ENCODE results near the gene CLIC4. TPM values are rescaled to one million over a fixed set of nuclear protein-coding genes. Genes with fewer than 3 reads are reported as not detected.
A peak's percentile ranks its signal among the peaks of the same experiment; 100 is the strongest.

Gene CLIC4
- total and polyA plus RNA-seq, 2 experiments from 2014 or later, result 92.5 to 308 TPM

DNA sequence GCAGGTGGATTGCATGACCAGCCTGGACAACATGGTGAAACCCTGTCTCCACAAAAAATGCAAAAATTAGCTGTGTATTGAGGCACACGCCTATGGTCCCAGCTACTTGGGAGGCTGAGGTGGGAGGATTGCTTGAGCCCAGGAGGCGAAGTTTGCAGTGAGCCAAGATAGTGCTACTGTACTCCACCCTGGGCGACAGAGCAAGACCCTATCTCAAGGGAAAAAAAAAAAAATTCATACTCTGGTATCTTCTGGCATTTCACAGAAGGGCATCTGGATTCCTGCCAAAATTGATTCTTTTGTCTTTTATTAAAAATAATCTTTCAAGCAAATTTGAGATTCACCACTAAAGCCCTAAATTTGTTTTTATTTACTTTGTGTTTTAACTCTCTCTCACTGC, 19.2 kb downstream of the CLIC4 start:
- H3K27ac Mint-ChIP-seq, result no peak overlapping the region
- peaks cover 64% of the 10 kb centered on the region for H4K20me1 ChIP-seq (replicated peaks; ENCODE audit: insufficient read depth)
- H3K4me3 ChIP-seq, result no peak overlapping the region
- ATAC-seq (no peak), DNase-seq (ENCODE audit: low spot score) (no peak)
- no peaks in the 10 kb centered on the region for H3K27me3 Mint-ChIP-seq (ENCODE audit: insufficient read depth, low read depth, poor library complexity)
- no peaks in the 10 kb centered on the region for H3K36me3 ChIP-seq (ENCODE audit: insufficient read depth)
- peaks cover 12% of the 10 kb centered on the region for H3K4me1 Mint-ChIP-seq
- peaks cover 9% of the 10 kb centered on the region; the same call in 2 of the 3 replicates for H3K36me3 Mint-ChIP-seq (ENCODE audit: low read depth)
- H3K27me3 ChIP-seq (ENCODE audit: insufficient read depth), result no peaks in the 10 kb centered on the region
- H3K27ac ChIP-seq (ENCODE audit: low read depth), result peak overlapping the region; percentile 26; the same call in 1 of the 2 replicates
- peaks cover 100% of the 10 kb centered on the region for H3K79me2 ChIP-seq (replicated peaks; ENCODE audit: insufficient read depth)
- H2AFZ ChIP-seq, result no peak overlapping the region
- no peak for TF ChIP-seq ZNF114 (CRISPR knock-in tag; IDR thresholded peaks at IDR 0.05)
- no peak overlapping the region for H3K4me2 ChIP-seq
- peaks cover 25% of the 10 kb centered on the region for H3K4me1 ChIP-seq (ENCODE audit: insufficient read depth)
- no peak overlapping the region for H3K4me3 Mint-ChIP-seq
- H3K9me3 Mint-ChIP-seq, result no peaks in the 10 kb centered on the region
- no peaks in the 10 kb centered on the region; the same call in 1 of the 2 replicates for H3F3A ChIP-seq (replicated peaks; ENCODE audit: low read depth)
- no peaks in the 10 kb centered on the region for H3K9me2 ChIP-seq (ENCODE audit: insufficient read depth)

DNA sequence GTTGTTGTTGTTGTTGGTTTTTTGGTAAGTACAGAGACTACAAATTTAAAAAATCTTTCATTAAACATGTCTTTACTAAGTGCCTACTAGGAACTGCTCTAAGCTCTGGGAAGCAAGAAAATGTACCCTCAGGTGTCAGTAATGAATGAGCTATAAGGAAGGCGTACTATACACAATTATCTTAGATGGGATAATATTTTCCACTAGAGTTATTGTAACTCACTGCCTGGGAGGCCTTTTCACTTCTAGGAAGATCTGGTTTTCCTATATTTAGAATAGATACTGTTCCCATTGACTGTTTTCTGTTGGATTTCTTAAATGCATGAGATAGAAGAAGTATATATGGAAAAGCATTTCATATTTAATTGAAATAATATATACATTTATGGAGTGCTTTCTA, 19.6 kb downstream of the CLIC4 start:
- H3K36me3 ChIP-seq (ENCODE audit: insufficient read depth), result no peaks in the 10 kb centered on the region
- Mint-ChIP-seq H3K27me3 (ENCODE audit: insufficient read depth, low read depth, poor library complexity) (no peaks in the 10 kb centered on the region), H3K4me3 (no peak overlapping the region), H3K36me3 (ENCODE audit: low read depth) (peaks cover 7% of the 10 kb centered on the region; the same call in 2 of the 3 replicates), H3K27ac (no peak overlapping the region), H3K9me3 (no peaks in the 10 kb centered on the region), H3K4me1 (peaks cover 12% of the 10 kb centered on the region)
- H3K27me3 ChIP-seq (ENCODE audit: insufficient read depth), result no peaks in the 10 kb centered on the region
- no peak overlapping the region for H2AFZ ChIP-seq
- no peak for DNase-seq (ENCODE audit: low spot score)
- peaks cover 100% of the 10 kb centered on the region for H3K79me2 ChIP-seq (replicated peaks; ENCODE audit: insufficient read depth)
- no peaks in the 10 kb centered on the region for H3K9me2 ChIP-seq (ENCODE audit: insufficient read depth)
- H3K4me3 ChIP-seq, result no peak overlapping the region
- no peaks in the 10 kb centered on the region; the same call in 1 of the 2 replicates for H3F3A ChIP-seq (replicated peaks; ENCODE audit: low read depth)
- ATAC-seq, result no peak
- H3K27ac ChIP-seq (ENCODE audit: low read depth), result peak overlapping the region; percentile 26; the same call in 1 of the 2 replicates
- H3K4me2 ChIP-seq, result no peak overlapping the region
- H4K20me1 ChIP-seq (replicated peaks; ENCODE audit: insufficient read depth), result peaks cover 59% of the 10 kb centered on the region
- peaks cover 29% of the 10 kb centered on the region for H3K4me1 ChIP-seq (ENCODE audit: insufficient read depth)
- TF ChIP-seq JUNB (IDR thresholded peaks at IDR 0.05; ENCODE audit: unreplicated experiment) (no peak), POLR2AphosphoS5 (IDR thresholded peaks at IDR 0.05; ENCODE audit: low read depth) (no peak), ZNF331 (CRISPR knock-in tag; IDR thresholded peaks at IDR 0.05; ENCODE audit: low read depth) (no peak), STAT1 (IDR thresholded peaks at IDR 0.05; ENCODE audit: unreplicated experiment) (no peak), ZNF114 (CRISPR knock-in tag; IDR thresholded peaks at IDR 0.05) (no peak), ETS1 (IDR thresholded peaks at IDR 0.05) (no peak), REST (IDR thresholded peaks at IDR 0.05; ENCODE audit: unreplicated experiment) (no peak)
- TF ChIP-seq, protein P1, sequence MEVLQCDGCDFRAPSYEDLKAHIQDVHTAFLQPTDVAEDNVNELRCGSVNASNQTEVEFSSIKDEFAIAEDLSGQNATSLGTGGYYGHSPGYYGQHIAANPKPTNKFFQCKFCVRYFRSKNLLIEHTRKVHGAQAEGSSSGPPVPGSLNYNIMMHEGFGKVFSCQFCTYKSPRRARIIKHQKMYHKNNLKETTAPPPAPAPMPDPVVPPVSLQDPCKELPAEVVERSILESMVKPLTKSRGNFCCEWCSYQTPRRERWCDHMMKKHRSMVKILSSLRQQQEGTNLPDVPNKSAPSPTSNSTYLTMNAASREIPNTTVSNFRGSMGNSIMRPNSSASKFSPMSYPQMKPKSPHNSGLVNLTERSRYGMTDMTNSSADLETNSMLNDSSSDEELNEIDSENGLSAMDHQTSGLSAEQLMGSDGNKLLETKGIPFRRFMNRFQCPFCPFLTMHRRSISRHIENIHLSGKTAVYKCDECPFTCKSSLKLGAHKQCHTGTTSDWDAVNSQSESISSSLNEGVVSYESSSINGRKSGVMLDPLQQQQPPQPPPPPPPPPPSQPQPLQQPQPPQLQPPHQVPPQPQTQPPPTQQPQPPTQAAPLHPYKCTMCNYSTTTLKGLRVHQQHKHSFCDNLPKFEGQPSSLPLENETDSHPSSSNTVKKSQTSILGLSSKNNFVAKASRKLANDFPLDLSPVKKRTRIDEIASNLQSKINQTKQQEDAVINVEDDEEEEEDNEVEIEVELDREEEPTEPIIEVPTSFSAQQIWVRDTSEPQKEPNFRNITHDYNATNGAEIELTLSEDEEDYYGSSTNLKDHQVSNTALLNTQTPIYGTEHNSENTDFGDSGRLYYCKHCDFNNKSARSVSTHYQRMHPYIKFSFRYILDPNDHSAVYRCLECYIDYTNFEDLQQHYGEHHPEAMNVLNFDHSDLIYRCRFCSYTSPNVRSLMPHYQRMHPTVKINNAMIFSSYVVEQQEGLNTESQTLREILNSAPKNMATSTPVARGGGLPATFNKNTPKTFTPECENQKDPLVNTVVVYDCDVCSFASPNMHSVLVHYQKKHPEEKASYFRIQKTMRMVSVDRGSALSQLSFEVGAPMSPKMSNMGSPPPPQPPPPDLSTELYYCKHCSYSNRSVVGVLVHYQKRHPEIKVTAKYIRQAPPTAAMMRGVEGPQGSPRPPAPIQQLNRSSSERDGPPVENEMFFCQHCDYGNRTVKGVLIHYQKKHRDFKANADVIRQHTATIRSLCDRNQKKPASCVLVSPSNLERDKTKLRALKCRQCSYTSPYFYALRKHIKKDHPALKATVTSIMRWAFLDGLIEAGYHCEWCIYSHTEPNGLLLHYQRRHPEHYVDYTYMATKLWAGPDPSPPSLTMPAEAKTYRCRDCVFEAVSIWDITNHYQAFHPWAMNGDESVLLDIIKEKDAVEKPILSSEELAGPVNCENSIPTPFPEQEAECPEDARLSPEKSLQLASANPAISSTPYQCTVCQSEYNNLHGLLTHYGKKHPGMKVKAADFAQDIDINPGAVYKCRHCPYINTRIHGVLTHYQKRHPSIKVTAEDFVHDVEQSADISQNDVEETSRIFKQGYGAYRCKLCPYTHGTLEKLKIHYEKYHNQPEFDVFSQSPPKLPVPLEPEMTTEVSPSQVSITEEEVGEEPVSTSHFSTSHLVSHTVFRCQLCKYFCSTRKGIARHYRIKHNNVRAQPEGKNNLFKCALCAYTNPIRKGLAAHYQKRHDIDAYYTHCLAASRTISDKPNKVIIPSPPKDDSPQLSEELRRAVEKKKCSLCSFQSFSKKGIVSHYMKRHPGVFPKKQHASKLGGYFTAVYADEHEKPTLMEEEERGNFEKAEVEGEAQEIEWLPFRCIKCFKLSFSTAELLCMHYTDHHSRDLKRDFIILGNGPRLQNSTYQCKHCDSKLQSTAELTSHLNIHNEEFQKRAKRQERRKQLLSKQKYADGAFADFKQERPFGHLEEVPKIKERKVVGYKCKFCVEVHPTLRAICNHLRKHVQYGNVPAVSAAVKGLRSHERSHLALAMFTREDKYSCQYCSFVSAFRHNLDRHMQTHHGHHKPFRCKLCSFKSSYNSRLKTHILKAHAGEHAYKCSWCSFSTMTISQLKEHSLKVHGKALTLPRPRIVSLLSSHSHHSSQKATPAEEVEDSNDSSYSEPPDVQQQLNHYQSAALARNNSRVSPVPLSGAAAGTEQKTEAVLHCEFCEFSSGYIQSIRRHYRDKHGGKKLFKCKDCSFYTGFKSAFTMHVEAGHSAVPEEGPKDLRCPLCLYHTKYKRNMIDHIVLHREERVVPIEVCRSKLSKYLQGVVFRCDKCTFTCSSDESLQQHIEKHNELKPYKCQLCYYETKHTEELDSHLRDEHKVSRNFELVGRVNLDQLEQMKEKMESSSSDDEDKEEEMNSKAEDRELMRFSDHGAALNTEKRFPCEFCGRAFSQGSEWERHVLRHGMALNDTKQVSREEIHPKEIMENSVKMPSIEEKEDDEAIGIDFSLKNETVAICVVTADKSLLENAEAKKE (CRISPR knock-in tag; IDR thresholded peaks at IDR 0.05), result no peak
- TF ChIP-seq, protein P2, sequence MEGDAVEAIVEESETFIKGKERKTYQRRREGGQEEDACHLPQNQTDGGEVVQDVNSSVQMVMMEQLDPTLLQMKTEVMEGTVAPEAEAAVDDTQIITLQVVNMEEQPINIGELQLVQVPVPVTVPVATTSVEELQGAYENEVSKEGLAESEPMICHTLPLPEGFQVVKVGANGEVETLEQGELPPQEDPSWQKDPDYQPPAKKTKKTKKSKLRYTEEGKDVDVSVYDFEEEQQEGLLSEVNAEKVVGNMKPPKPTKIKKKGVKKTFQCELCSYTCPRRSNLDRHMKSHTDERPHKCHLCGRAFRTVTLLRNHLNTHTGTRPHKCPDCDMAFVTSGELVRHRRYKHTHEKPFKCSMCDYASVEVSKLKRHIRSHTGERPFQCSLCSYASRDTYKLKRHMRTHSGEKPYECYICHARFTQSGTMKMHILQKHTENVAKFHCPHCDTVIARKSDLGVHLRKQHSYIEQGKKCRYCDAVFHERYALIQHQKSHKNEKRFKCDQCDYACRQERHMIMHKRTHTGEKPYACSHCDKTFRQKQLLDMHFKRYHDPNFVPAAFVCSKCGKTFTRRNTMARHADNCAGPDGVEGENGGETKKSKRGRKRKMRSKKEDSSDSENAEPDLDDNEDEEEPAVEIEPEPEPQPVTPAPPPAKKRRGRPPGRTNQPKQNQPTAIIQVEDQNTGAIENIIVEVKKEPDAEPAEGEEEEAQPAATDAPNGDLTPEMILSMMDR (conservative IDR thresholded peaks at IDR 0.05; ENCODE audit: low read depth in 2 of 2), result no peak

Data from GM23338 (cell line).